ENCODE results near the gene SNRNP27.
"Not testable (repeated sequence)": the region's sequence is repeated elsewhere in the genome, so short reads cannot be mapped to it uniquely, and the experiment has no call there.

The SNRNP27 gene

GRCh38 chr2:69948032-69948962 lies 54.5 kb downstream of the SNRNP27 start:
- DNase-seq = no peak

DNA sequence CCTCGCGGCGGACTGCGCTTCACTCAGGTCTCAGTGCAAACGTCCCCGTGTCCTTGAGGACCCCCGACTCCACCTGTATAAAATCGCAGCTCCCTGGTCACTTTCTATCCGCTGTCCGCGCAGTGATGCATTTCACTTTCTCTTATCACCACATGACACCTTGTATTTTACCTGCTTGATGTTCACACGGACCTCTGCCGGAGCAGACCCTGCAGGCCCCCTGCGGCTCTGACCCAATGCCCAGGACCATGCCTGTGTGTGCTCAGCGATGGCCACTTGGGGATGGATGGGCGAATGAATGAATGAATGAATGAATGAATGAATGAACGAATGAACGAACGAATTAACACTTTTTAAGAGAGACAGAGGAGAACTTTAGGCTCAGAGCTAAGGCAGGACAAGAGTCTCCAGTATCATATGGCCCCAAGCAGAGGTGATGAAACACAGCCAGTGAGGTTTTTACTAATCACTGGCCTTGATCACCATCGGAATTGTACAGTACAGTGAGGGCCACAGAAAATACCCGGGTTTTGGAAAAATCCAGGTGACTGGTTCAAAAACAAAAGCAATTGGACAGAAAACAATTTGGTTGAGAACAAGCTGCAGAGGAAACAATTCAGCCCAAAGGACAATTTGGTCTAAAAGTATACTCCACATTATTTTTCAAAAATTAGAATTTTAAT lies 55.3 kb downstream of the SNRNP27 start:
- no peak for DNase-seq

DNA sequence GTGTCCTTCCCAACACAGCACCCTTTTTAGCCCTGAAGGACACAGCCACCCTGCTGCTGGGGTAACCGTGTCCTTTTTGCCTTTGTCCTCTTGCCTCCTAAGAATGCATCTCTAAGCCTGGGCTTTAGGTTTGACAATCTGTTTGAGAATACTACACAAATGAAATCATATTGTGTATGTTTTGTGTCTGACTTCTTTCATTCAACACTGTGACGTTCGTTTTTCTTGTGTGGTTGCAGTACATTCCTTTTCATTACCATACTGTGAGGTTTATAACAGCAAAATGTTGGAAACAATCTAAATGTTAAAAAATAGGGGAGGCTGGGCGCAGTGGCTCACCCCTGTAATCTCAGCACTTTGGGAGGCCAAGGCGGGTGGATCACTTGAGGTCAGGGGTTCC lies 56.5 kb downstream of the SNRNP27 start:
- DNase-seq = no peak

DNA sequence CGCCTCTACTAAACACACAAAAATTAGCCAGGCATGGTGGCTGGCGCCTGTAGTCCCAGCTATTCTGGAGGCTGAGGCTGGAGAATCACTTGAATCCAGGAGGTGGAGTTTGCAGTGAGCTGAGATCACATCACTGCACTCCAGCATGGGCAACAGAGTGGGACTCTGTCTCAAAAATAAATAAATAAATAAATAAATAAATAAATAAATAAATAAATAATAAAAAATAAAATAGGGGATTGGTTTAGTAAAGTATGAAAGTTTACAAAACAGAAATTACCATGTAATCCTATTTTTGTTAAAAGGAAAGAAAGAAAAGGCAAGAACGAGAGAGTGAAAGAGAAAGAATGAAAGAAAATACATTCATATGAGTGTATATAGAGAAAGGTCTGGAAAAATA lies 56.9 kb downstream of the SNRNP27 start:
- not testable (repeated sequence) for DNase-seq

GRCh38 chr2:69952336-69953115 lies 58.8 kb downstream of the SNRNP27 start:
- DNase-seq = no peak

- no peak for DNase-seq
Observed at GRCh38 chr2:69954084-69954483, 60.3 kb downstream of the SNRNP27 start.
